Measurements from ENCODE around the gene PANK4.
"Not testable (repeated sequence)": the region's sequence is repeated elsewhere in the genome, so short reads cannot be mapped to it uniquely, and the experiment has no call there.

PANK4 gene

GRCh38 chr1:2571348-2571747, 45.0 kb upstream of the PANK4 start:
- Histone ChIP-seq H3F3A (ENCODE audit: control insufficient read depth, insufficient read depth) (no peaks in the 10 kb centered on the region), H3K9me3 (ENCODE audit: control insufficient read depth, insufficient read depth, low read length) (no peaks in the 10 kb centered on the region), H3K4me1 (ENCODE audit: control insufficient read depth, low read length) (peaks cover 10% of the 10 kb centered on the region), H3K36me3 (ENCODE audit: control insufficient read depth, low read length) (no peaks in the 10 kb centered on the region), H3K27ac (ENCODE audit: low read depth, low read length) (no peak overlapping the region), H3K4me2 (ENCODE audit: low read length) (no peak overlapping the region), H3K27me3 (ENCODE audit: control insufficient read depth, low read length) (no peaks in the 10 kb centered on the region), H3K4me3 (ENCODE audit: low read length) (no peak overlapping the region), H4K20me1 (ENCODE audit: control insufficient read depth, insufficient read depth, low read depth, low read length) (no peaks in the 10 kb centered on the region), H3K9me2 (replicated peaks; ENCODE audit: control insufficient read depth, low read length) (no peaks in the 10 kb centered on the region), H3K79me2 (ENCODE audit: control insufficient read depth, low read length) (no peaks in the 10 kb centered on the region)
- no peak for TF ChIP-seq CTCF (IDR thresholded peaks at IDR 0.05; ENCODE audit: low read depth, low read length, poor library complexity, severe bottlenecking)
- TF ChIP-seq EZH2phosphoT487 (IDR thresholded peaks at IDR 0.05; ENCODE audit: borderline replicate concordance, low read length) = no peak

- no peaks in the 10 kb centered on the region for H3F3A ChIP-seq (ENCODE audit: control insufficient read depth, insufficient read depth)
- no peak overlapping the region for H3K4me3 ChIP-seq (ENCODE audit: low read length)
- H3K27me3 ChIP-seq (ENCODE audit: control insufficient read depth, low read length) = no peaks in the 10 kb centered on the region
- no peak overlapping the region for H3K4me2 ChIP-seq (ENCODE audit: low read length)
- H3K9me3 ChIP-seq (ENCODE audit: control insufficient read depth, insufficient read depth, low read length) = no peaks in the 10 kb centered on the region
- TF ChIP-seq EZH2phosphoT487 (IDR thresholded peaks at IDR 0.05; ENCODE audit: borderline replicate concordance, low read length) (no peak), CTCF (IDR thresholded peaks at IDR 0.05; ENCODE audit: low read depth, low read length, poor library complexity, severe bottlenecking) (no peak)
- no peaks in the 10 kb centered on the region for H3K36me3 ChIP-seq (ENCODE audit: control insufficient read depth, low read length)
- peaks cover under 1% of the 10 kb centered on the region for H3K4me1 ChIP-seq (ENCODE audit: control insufficient read depth, low read length)
- no peaks in the 10 kb centered on the region for H4K20me1 ChIP-seq (ENCODE audit: control insufficient read depth, insufficient read depth, low read depth, low read length)
- H3K9me2 ChIP-seq (replicated peaks; ENCODE audit: control insufficient read depth, low read length) = no peaks in the 10 kb centered on the region
- no peaks in the 10 kb centered on the region for H3K79me2 ChIP-seq (ENCODE audit: control insufficient read depth, low read length)
- H3K27ac ChIP-seq (ENCODE audit: low read depth, low read length) = no peak overlapping the region
These were observed 43.9 kb upstream of the PANK4 start for GRCh38 chr1:2570332-2570731.

- H3K27me3 ChIP-seq (ENCODE audit: control insufficient read depth, low read length); H3K79me2 ChIP-seq (ENCODE audit: control insufficient read depth, low read length); H3K4me1 ChIP-seq (ENCODE audit: control insufficient read depth, low read length); H3K9me3 ChIP-seq (ENCODE audit: control insufficient read depth, insufficient read depth, low read length); H3K9me2 ChIP-seq (replicated peaks; ENCODE audit: control insufficient read depth, low read length); H3F3A ChIP-seq (ENCODE audit: control insufficient read depth, insufficient read depth); H3K4me2 ChIP-seq (ENCODE audit: low read length); H3K27ac ChIP-seq (ENCODE audit: low read depth, low read length); H3K4me3 ChIP-seq (ENCODE audit: low read length); H3K36me3 ChIP-seq (ENCODE audit: control insufficient read depth, low read length); H4K20me1 ChIP-seq (ENCODE audit: control insufficient read depth, insufficient read depth, low read depth, low read length): not testable (repeated sequence)
These were observed 43.3 kb upstream of the PANK4 start for GRCh38 chr1:2569703-2570102.

- no peaks in the 10 kb centered on the region for H4K20me1 ChIP-seq (ENCODE audit: control insufficient read depth, insufficient read depth, low read depth, low read length)
- H3K9me2 ChIP-seq (replicated peaks; ENCODE audit: control insufficient read depth, low read length) = no peaks in the 10 kb centered on the region
- no peak for TF ChIP-seq EZH2phosphoT487 (IDR thresholded peaks at IDR 0.05; ENCODE audit: borderline replicate concordance, low read length)
- no peak for TF ChIP-seq CTCF (IDR thresholded peaks at IDR 0.05; ENCODE audit: low read depth, low read length, poor library complexity, severe bottlenecking)
- no peak overlapping the region for H3K4me2 ChIP-seq (ENCODE audit: low read length)
- no peaks in the 10 kb centered on the region for H3K9me3 ChIP-seq (ENCODE audit: control insufficient read depth, insufficient read depth, low read length)
- H3K27ac ChIP-seq (ENCODE audit: low read depth, low read length) = no peak overlapping the region
- H3K79me2 ChIP-seq (ENCODE audit: control insufficient read depth, low read length) = no peaks in the 10 kb centered on the region
- no peaks in the 10 kb centered on the region for H3F3A ChIP-seq (ENCODE audit: control insufficient read depth, insufficient read depth)
- no peak overlapping the region for H3K4me3 ChIP-seq (ENCODE audit: low read length)
- H3K4me1 ChIP-seq (ENCODE audit: control insufficient read depth, low read length) = no peaks in the 10 kb centered on the region
- H3K36me3 ChIP-seq (ENCODE audit: control insufficient read depth, low read length) = no peaks in the 10 kb centered on the region
- no peaks in the 10 kb centered on the region for H3K27me3 ChIP-seq (ENCODE audit: control insufficient read depth, low read length)
These were observed 42.7 kb upstream of the PANK4 start for GRCh38 chr1:2569060-2569459.

- not testable (repeated sequence) for H3F3A ChIP-seq (ENCODE audit: control insufficient read depth, insufficient read depth); H3K4me2 ChIP-seq (ENCODE audit: low read length); H3K79me2 ChIP-seq (ENCODE audit: control insufficient read depth, low read length); H3K4me3 ChIP-seq (ENCODE audit: low read length); H3K36me3 ChIP-seq (ENCODE audit: control insufficient read depth, low read length); H3K9me3 ChIP-seq (ENCODE audit: control insufficient read depth, insufficient read depth, low read length); H4K20me1 ChIP-seq (ENCODE audit: control insufficient read depth, insufficient read depth, low read depth, low read length); H3K27me3 ChIP-seq (ENCODE audit: control insufficient read depth, low read length); H3K27ac ChIP-seq (ENCODE audit: low read depth, low read length); H3K9me2 ChIP-seq (replicated peaks; ENCODE audit: control insufficient read depth, low read length); H3K4me1 ChIP-seq (ENCODE audit: control insufficient read depth, low read length)
These were observed 41.9 kb upstream of the PANK4 start for GRCh38 chr1:2568187-2568816.

All from DOHH2 (cell line).